ENCODE data around the gene SAC3D1. TPM values are rescaled to one million over a fixed set of nuclear protein-coding genes. Genes with fewer than 3 reads are reported as not detected.

Gene SAC3D1
- total RNA-seq, 2 experiments from 2014 or later: 19.2 to 20.3 TPM

DNA sequence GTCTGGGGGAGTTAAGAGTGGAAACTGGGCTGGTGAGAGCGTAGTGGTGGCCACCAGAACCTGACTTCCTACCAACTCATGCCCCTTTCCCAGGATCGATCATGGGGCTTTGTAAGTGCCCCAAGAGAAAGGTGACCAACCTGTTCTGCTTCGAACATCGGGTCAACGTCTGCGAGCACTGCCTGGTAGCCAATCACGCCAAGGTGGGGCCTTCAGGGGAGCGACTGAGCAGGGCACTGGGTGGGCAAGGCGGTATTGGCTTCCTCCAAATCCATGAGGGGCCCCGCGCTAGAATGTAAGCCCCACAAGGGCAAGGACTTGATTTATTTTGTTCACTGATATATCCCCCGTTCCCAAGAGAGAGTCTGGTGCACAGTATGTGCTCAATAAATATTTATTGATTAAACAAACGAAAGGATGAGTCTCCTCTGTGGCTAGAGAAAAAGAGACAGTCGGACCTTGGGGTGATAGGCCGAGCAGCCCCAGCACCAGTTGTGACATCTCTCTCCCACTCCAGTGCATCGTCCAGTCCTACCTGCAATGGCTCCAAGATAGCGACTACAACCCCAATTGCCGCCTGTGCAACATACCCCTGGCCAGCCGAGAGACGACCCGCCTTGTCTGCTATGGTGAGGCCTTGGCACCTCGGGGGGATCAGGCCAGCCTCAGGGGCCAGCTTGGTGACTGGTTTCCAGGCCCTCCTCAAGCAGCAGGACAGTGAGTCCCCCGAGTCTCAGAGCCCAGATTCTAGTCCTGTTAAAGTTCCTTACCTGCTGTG lies 43.8 kb downstream of the SAC3D1 start:
- Mint-ChIP-seq H3K9me3 (no peaks in the 10 kb centered on the region), H3K27me3 (ENCODE audit: low read depth) (no peaks in the 10 kb centered on the region), H3K4me3 (peak overlapping the region; percentile 92), H3K36me3 (ENCODE audit: low read depth) (peaks cover 51% of the 10 kb centered on the region), H3K27ac (peak overlapping the region; percentile 97), H3K4me1 (ENCODE audit: low read depth) (peaks cover 33% of the 10 kb centered on the region)
- CTCF ChIA-PET: no interaction called here
- no peak for DNase-seq
- intact Hi-C loops (cut with micrococcal nuclease): loop anchor here (1.0 to 10.0 kb wide), 8 partner anchors 12 to 840 kb away; partner anchors contain the start of genes ATG2A, FAU, FKBP2 and MRPL49

DNA sequence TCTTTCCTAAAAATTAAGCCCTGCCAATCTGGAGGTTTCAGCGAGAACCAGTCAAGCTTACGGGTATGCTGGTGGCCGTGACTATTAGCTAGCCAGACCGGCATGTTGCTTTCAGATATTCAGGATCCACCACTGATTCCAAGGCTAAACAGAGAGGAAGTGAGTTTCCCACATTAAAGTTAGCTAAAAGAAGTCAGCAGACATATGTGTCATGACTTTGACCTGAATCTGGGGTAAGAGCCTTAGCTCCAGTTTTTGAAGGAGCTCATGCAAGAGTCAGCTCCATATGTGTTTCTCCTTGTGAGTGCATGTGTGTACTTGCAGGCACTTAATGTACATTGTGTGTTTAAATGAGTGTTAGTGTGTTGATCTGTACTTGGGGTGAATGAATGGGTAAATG lies 44.4 kb downstream of the SAC3D1 start:
- Mint-ChIP-seq H3K4me1 (ENCODE audit: low read depth) (peaks cover 30% of the 10 kb centered on the region), H3K4me3 (peak overlapping the region; percentile 92), H3K9me3 (no peaks in the 10 kb centered on the region), H3K27me3 (ENCODE audit: low read depth) (no peaks in the 10 kb centered on the region), H3K36me3 (ENCODE audit: low read depth) (peaks cover 47% of the 10 kb centered on the region), H3K27ac (peak overlapping the region; percentile 97)
- DNase-seq: no peak
- CTCF ChIA-PET: no interaction called here
- intact Hi-C loops (cut with micrococcal nuclease): loop anchor here (10.0 kb wide), 1 partner anchor 841 kb away; the partner anchor contains the start of genes FKBP2 and PPP1R14B

DNA sequence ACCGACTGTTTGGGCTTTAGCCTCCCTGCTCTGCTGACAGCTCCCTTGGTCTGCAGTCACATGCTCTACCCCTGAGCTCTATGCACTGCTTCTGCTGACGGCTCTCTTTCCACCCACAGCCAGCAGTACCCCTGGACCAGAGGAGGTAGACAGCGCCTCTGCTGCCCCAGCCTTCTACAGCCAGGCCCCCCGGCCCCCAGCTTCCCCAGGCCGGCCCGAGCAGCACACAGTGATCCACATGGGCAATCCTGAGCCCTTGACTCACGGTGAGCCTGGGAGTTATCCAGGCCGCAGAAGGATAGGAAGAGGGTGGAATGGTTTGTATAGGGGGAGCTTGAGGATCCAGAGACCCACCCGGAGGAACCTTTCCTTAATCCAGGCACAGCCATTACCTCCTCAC lies 45.8 kb downstream of the SAC3D1 start:
- intact Hi-C loops (cut with micrococcal nuclease): loop anchor here (10.0 kb wide), 1 partner anchor 842 kb away; the partner anchor contains the start of genes FKBP2 and PPP1R14B
- CTCF ChIA-PET: interaction anchor here (1.3 kb wide), 1 partner anchor 24 kb away, joined by 4 read pairs; no protein-coding TSS in a partner anchor
- Mint-ChIP-seq H3K27ac (no peak overlapping the region), H3K9me3 (no peaks in the 10 kb centered on the region), H3K4me1 (ENCODE audit: low read depth) (peaks cover 21% of the 10 kb centered on the region), H3K27me3 (ENCODE audit: low read depth) (no peaks in the 10 kb centered on the region), H3K36me3 (ENCODE audit: low read depth) (peaks cover 34% of the 10 kb centered on the region), H3K4me3 (no peak overlapping the region)
- no peak for DNase-seq

DNA sequence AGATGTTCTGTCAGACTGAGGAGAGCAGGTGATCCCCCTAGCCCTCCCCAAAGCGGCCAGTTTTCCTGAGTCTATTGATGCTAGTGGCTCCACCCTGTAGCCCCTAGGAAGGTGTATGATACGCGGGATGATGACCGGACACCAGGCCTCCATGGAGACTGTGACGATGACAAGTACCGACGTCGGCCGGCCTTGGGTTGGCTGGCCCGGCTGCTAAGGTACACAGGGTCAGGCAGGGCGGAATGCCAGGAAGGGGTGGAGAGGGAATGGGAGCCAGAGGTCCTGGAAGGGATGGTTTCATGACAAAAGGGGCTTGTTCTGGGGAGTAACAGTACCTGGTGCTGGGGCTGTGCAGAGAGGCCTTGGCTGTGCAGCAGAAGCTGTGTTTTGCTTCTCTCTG lies 46.2 kb downstream of the SAC3D1 start:
- intact Hi-C loops (cut with micrococcal nuclease): loop anchor here (10.0 kb wide), 1 partner anchor 842 kb away; the partner anchor contains the start of genes FKBP2 and PPP1R14B
- no peak for DNase-seq
- CTCF ChIA-PET: interaction anchor here (1.3 kb wide), 1 partner anchor 23 kb away, joined by 4 read pairs; no protein-coding TSS in a partner anchor
- Mint-ChIP-seq H3K9me3 (no peaks in the 10 kb centered on the region), H3K4me1 (ENCODE audit: low read depth) (peaks cover 18% of the 10 kb centered on the region), H3K27ac (no peak overlapping the region), H3K27me3 (ENCODE audit: low read depth) (no peaks in the 10 kb centered on the region), H3K36me3 (ENCODE audit: low read depth) (peaks cover 30% of the 10 kb centered on the region), H3K4me3 (no peak overlapping the region)

- intact Hi-C loops (cut with micrococcal nuclease): loop anchor here (10.0 kb wide), 1 partner anchor 843 kb away; the partner anchor contains the start of genes FKBP2 and PPP1R14B
- H3K36me3 Mint-ChIP-seq (ENCODE audit: low read depth): peaks cover 24% of the 10 kb centered on the region
- no peaks in the 10 kb centered on the region for H3K9me3 Mint-ChIP-seq
- H3K4me3 Mint-ChIP-seq: no peak overlapping the region
- no peak overlapping the region for H3K27ac Mint-ChIP-seq
- no peak for DNase-seq
- H3K27me3 Mint-ChIP-seq (ENCODE audit: low read depth): no peaks in the 10 kb centered on the region
- H3K4me1 Mint-ChIP-seq (ENCODE audit: low read depth): peaks cover 15% of the 10 kb centered on the region
- CTCF ChIA-PET: no interaction called here
These were observed 46.8 kb downstream of the SAC3D1 start for GRCh38 chr11:65087827-65088226.

- peaks cover 10% of the 10 kb centered on the region for H3K4me1 Mint-ChIP-seq (ENCODE audit: low read depth)
- no peaks in the 10 kb centered on the region for H3K27me3 Mint-ChIP-seq (ENCODE audit: low read depth)
- no peaks in the 10 kb centered on the region for H3K9me3 Mint-ChIP-seq
- DNase-seq: no peak
- H3K27ac Mint-ChIP-seq: no peak overlapping the region
- CTCF ChIA-PET: interaction anchor here (0.7 kb wide), 1 partner anchor 21 kb away, joined by 3 read pairs; no protein-coding TSS in a partner anchor
- H3K4me3 Mint-ChIP-seq: no peak overlapping the region
- intact Hi-C loops (cut with micrococcal nuclease): loop anchor here (10.0 kb wide), 1 partner anchor 845 kb away; the partner anchor contains the start of genes FKBP2 and PPP1R14B
- H3K36me3 Mint-ChIP-seq (ENCODE audit: low read depth): peaks cover 15% of the 10 kb centered on the region
These were observed 48.6 kb downstream of the SAC3D1 start for GRCh38 chr11:65089621-65090020.

- CTCF ChIA-PET: interaction anchor here (1.3 kb wide), 1 partner anchor 20 kb away, joined by 3 read pairs; no protein-coding TSS in a partner anchor
- peaks cover 14% of the 10 kb centered on the region for H3K36me3 Mint-ChIP-seq (ENCODE audit: low read depth)
- intact Hi-C loops (cut with micrococcal nuclease): no loop called here
- peaks cover 4% of the 10 kb centered on the region for H3K4me1 Mint-ChIP-seq (ENCODE audit: low read depth)
- no peak overlapping the region for H3K27ac Mint-ChIP-seq
- no peaks in the 10 kb centered on the region for H3K27me3 Mint-ChIP-seq (ENCODE audit: low read depth)
- no peak overlapping the region for H3K4me3 Mint-ChIP-seq
- DNase-seq: no peak
- no peaks in the 10 kb centered on the region for H3K9me3 Mint-ChIP-seq
These were observed 49.6 kb downstream of the SAC3D1 start for GRCh38 chr11:65090628-65091027.

Small RNA genes within 50 kb of the gene (microRNA-seq; reads per million reads assigned to microRNA genes)
- gene MIR6879 (ENCODE audit: borderline microRNAs expressed, borderline replicate concordance): not detected

Other genes with a start within 250 kb of the SAC3D1 start
- gene MAP4K2, start 238.0 kb upstream of the SAC3D1 start, total RNA-seq: 10 to 100 TPM; 69.5 to 73.9 TPM
- gene MEN1, start 230.7 kb upstream of the SAC3D1 start, total RNA-seq: 10 to 100 TPM; 23.9 TPM
- under 1 TPM; 0.32 to 0.41 TPM for gene CDC42BPG, start 196.6 kb upstream of the SAC3D1 start, total RNA-seq
- 100 to 1,000 TPM; 124 to 132 TPM for gene EHD1, start 162.6 kb upstream of the SAC3D1 start, total RNA-seq
- 10 to 100 TPM; 15.1 to 16.3 TPM for gene ATG2A, start 124.0 kb upstream of the SAC3D1 start, total RNA-seq
- 1 to 10 TPM; 3.3 to 4.6 TPM for gene PPP2R5B, start 116.5 kb upstream of the SAC3D1 start, total RNA-seq
- not detected for gene GPHA2, start 105.3 kb upstream of the SAC3D1 start, total RNA-seq
- gene MAJIN, start 69.1 kb upstream of the SAC3D1 start, total RNA-seq: under 1 TPM; 0.29 to 0.37 TPM
- not detected for gene BATF2, start 44.2 kb upstream of the SAC3D1 start, total RNA-seq
- gene ARL2, start 27.1 kb upstream of the SAC3D1 start, total RNA-seq: 100 to 1,000 TPM; 134 to 135 TPM
- gene SNX15, start 13.8 kb upstream of the SAC3D1 start, total RNA-seq: 1 to 10 TPM; 8.9 to 9.4 TPM
- 10 to 100 TPM in 1 of 2 experiments, 1 to 10 TPM in 1; 8.5 to 10.2 TPM for gene NAALADL1, start 17.3 kb downstream of the SAC3D1 start, total RNA-seq
- 100 to 1,000 TPM; 169 to 174 TPM for gene CDCA5, start 42.8 kb downstream of the SAC3D1 start, total RNA-seq
- 10 to 100 TPM; 24.2 to 25.6 TPM for gene ZFPL1, start 43.0 kb downstream of the SAC3D1 start, total RNA-seq
- 10 to 100 TPM; 90.8 to 96.0 TPM for gene VPS51, start 55.0 kb downstream of the SAC3D1 start, total RNA-seq
- 10 to 100 TPM; 10.9 to 11.9 TPM for gene TM7SF2, start 70.7 kb downstream of the SAC3D1 start, total RNA-seq
- 1 to 10 TPM; 5.6 to 6.1 TPM for gene ZNHIT2, start 76.5 kb downstream of the SAC3D1 start, total RNA-seq
- gene FAU, start 80.9 kb downstream of the SAC3D1 start, total RNA-seq: 1,000 to 10,000 TPM; 1,272 to 1,294 TPM
- gene MRPL49, start 81.1 kb downstream of the SAC3D1 start, total RNA-seq: 10 to 100 TPM; 49.3 to 51.6 TPM
- gene SYVN1, start 93.3 kb downstream of the SAC3D1 start, total RNA-seq: 10 to 100 TPM; 19.0 to 19.2 TPM
- gene SPDYC, start 129.0 kb downstream of the SAC3D1 start, total RNA-seq: not detected
- gene CAPN1, start 140.7 kb downstream of the SAC3D1 start, total RNA-seq: 10 to 100 TPM; 68.5 to 73.5 TPM
- gene POLA2, start 220.8 kb downstream of the SAC3D1 start, total RNA-seq: 10 to 100 TPM; 65.1 to 67.0 TPM